GM23248 (cell line): ENCODE data around the gene FKBP14. TPM values are rescaled to one million over a fixed set of nuclear protein-coding genes. Genes with fewer than 3 reads are reported as not detected.
A peak's percentile ranks its signal among the peaks of the same experiment; 100 is the strongest.

Experiments used
- DNase-seq: peaks from one replicate; pipeline ENCODE4 v3.0.0-alpha.2; 2015
- H2AFZ ChIP-seq: fragments of 200-600 bp; sonication (generic); 2 replicates; pipeline ENCODE4 v1.6.1; 2016; ENCODE audit warnings: antibody characterized with exemption
- H3F3A ChIP-seq: fragments of 200-600 bp; sonication (generic); 2 replicates; pipeline ENCODE4 v1.6.1; 2016; ENCODE audit warnings: mild to moderate bottlenecking, antibody characterized with exemption, mixed run types; ENCODE audit not compliant: insufficient read depth
- H3K27ac ChIP-seq: fragments of 200-600 bp; sonication (generic); 2 replicates; pipeline ENCODE4 v1.5.1; 2016; ENCODE audit warnings: mild to moderate bottlenecking
- H3K27me3 ChIP-seq: fragments of 200-600 bp; sonication (generic); replicated peaks from 2 replicates; pipeline ENCODE4 v1.6.1; 2016; ENCODE audit warnings: mild to moderate bottlenecking; ENCODE audit not compliant: insufficient read depth
- H3K36me3 ChIP-seq: fragments of 200-600 bp; sonication (generic); 2 replicates; pipeline ENCODE4 v1.6.1; 2016; ENCODE audit warnings: low read depth, mild to moderate bottlenecking
- H3K4me1 ChIP-seq: fragments of 200-600 bp; sonication (generic); 2 replicates; pipeline ENCODE4 v1.6.1; 2016; ENCODE audit warnings: mild to moderate bottlenecking; ENCODE audit not compliant: insufficient read depth
- H3K4me2 ChIP-seq: fragments of 200-600 bp; sonication (generic); one replicate; pipeline ENCODE4 v1.6.1; 2016; ENCODE audit warnings: mild to moderate bottlenecking; ENCODE audit not compliant: unreplicated experiment
- H3K4me3 ChIP-seq: fragments of 200-600 bp; sonication (generic); 2 replicates; pipeline ENCODE4 v1.5.1; 2016; ENCODE audit warnings: mild to moderate bottlenecking
- H3K79me2 ChIP-seq: fragments of 200-600 bp; sonication (generic); 2 replicates; pipeline ENCODE4 v1.6.1; 2016; ENCODE audit warnings: mild to moderate bottlenecking; ENCODE audit not compliant: insufficient read depth
- H3K9ac ChIP-seq: fragments of 200-600 bp; sonication (generic); 2 replicates; pipeline ENCODE4 v1.6.1; 2016; ENCODE audit warnings: mild to moderate bottlenecking
- H3K9me2 ChIP-seq: fragments of 200-600 bp; sonication (generic); 2 replicates; pipeline ENCODE4 v1.6.1; 2016; ENCODE audit warnings: mixed run types, mild to moderate bottlenecking, moderate library complexity; ENCODE audit not compliant: insufficient read depth
- H3K9me3 ChIP-seq: fragments of 200-600 bp; sonication (generic); one replicate; pipeline ENCODE4 v1.6.1; 2017; ENCODE audit warnings: low read depth
- H4K20me1 ChIP-seq: fragments of 200-600 bp; sonication (generic); 2 replicates; pipeline ENCODE4 v1.6.0; 2016; ENCODE audit not compliant: insufficient read depth
- EZH2 ChIP-seq: fragments of 200-600 bp; sonication (generic); IDR thresholded peaks from 2 replicates; pipeline ENCODE4 v1.6.1; 2018; ENCODE audit warnings: antibody characterized with exemption, mild to moderate bottlenecking; ENCODE audit not compliant: insufficient read depth, poor library complexity, severe bottlenecking
- EZH2phosphoT487 ChIP-seq: fragments of 200-600 bp; sonication (generic); IDR thresholded peaks from 2 replicates; pipeline ENCODE4 v1.6.1; 2018; ENCODE audit warnings: antibody characterized with exemption, moderate library complexity, mild to moderate bottlenecking, low read depth; ENCODE audit not compliant: insufficient read depth
- WGBS, 2 experiments: methylation state at CpG; one replicate each; pipeline ENCODE4 v1.1.6; 2015 to 2017; ENCODE audit warnings: low lambda C conversion rate in 2 of 2, low coverage in 1 of 2; ENCODE audit errors: missing lambda C conversion rate in 2 of 2; 5-methylcytosine and 5-hydroxymethylcytosine counted together
- in situ Hi-C: fragments of 300-500 bp; cut with MboI; formaldehyde crosslinking; loops from 2 replicates; pipeline ENCODE4 v1.15.0; 2020
- polyA plus RNA-seq: library from polyadenylated mRNA; unstranded; fragments of >200 nt; fragmentation: Nextera tagmentation; extraction: Ambion mirVana; gene quantifications from 2 replicates; pipeline ENCODE4 v1.2.1, GENCODE V29; 2016
- total RNA-seq: library from RNA; depleted of rRNA; stranded (reverse); fragments of >200 nt; shearing (Covaris generic); gene quantifications from 2 replicates; pipeline ENCODE4 v1.2.3, GENCODE V29; 2014

The FKBP14 gene
- total and polyA plus RNA-seq, 2 experiments from 2014 or later, result 31.8 to 50.7 TPM

DNA sequence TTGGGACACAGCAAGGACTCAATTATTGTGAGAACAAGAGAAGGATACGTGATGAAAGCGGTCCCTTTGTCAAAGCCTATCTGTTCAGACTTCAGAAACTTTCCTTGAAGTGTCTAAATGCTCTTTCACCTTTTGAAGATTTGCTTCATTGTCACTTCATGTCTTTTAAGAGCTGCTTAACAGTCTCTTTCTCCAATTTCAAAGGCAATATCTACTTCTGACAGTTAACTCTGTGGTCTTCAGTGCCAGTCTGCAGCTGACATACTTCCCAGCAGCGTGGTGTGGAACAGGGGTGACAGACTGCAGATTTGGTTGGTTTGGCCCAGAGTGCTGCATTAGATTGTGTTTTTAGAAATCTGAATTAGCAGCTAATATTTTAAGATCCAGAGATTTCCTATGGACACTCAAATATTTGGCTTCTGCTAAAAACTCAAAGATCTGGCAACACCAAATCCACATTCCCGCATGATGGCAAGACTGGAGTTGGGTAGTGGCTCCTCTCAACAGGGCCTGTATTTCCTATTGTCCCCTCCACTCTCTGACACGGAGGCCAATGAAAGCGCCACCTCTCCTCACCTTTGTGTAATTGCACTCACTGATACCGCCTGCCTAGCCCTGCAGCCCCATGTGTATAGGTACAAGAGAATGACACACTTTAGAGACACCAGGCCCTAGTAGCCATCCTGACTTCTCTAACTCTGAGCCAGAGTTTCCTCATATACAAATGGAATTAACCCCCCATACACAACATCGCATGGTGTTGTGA lies 48.4 kb downstream of the FKBP14 start:
- no peaks in the 10 kb centered on the region for H3K9me3 ChIP-seq

GRCh38 chr7:29976673-29977415 lies 49.7 kb downstream of the FKBP14 start:
- H3K9ac ChIP-seq, result no peak overlapping the region
- H3K27ac ChIP-seq, result no peak overlapping the region
- peaks cover 6% of the 10 kb centered on the region; the same call in 1 of the 2 replicates for H3K4me1 ChIP-seq
- in situ Hi-C loops, result no loop called here
- TF ChIP-seq EZH2 (no peak), EZH2phosphoT487 (no peak)
- 90 to 94% methylated on average over 6 of the region's 6 CpGs for WGBS, 2 experiments
- DNase-seq, result no peak
- no peaks in the 10 kb centered on the region for H3K36me3 ChIP-seq
- H3K9me3 ChIP-seq, result no peaks in the 10 kb centered on the region
- H3K9me2 ChIP-seq, result no peaks in the 10 kb centered on the region
- H4K20me1 ChIP-seq, result 0 out of 2 replicates have a peak, but pooled peaks cover 8% of the 10 kb centered on the region
- no peaks in the 10 kb centered on the region for H3K27me3 ChIP-seq
- no peak overlapping the region for H2AFZ ChIP-seq
- no peak overlapping the region for H3K4me3 ChIP-seq
- peaks cover 100% of the 10 kb centered on the region for H3K79me2 ChIP-seq
- no peaks in the 10 kb centered on the region for H3F3A ChIP-seq
- no peak overlapping the region for H3K4me2 ChIP-seq

More for the DNA sequence above, 48.4 kb downstream of the FKBP14 start:
- no peak overlapping the region for H3K4me2 ChIP-seq
- no peak overlapping the region for H3K9ac ChIP-seq
- peaks cover 100% of the 10 kb centered on the region for H3K79me2 ChIP-seq
- H2AFZ ChIP-seq, result no peak overlapping the region
- WGBS, 2 experiments, result 88 to 91% methylated on average over 8 of the region's 8 CpGs
- TF ChIP-seq EZH2 (no peak), EZH2phosphoT487 (no peak)
- no peaks in the 10 kb centered on the region for H3K9me2 ChIP-seq
- no peak overlapping the region for H3K27ac ChIP-seq
- no peaks in the 10 kb centered on the region for H3F3A ChIP-seq
- 0 out of 2 replicates have a peak, but pooled peaks cover 8% of the 10 kb centered on the region for H4K20me1 ChIP-seq
- in situ Hi-C loops, result no loop called here
- H3K4me1 ChIP-seq, result peaks cover 6% of the 10 kb centered on the region; the same call in 1 of the 2 replicates
- no peak overlapping the region for H3K4me3 ChIP-seq
- no peak for DNase-seq
- H3K36me3 ChIP-seq, result no peaks in the 10 kb centered on the region
- no peaks in the 10 kb centered on the region for H3K27me3 ChIP-seq

- Histone ChIP-seq H3K27me3 (no peaks in the 10 kb centered on the region), H3K9me2 (no peaks in the 10 kb centered on the region), H3K36me3 (no peaks in the 10 kb centered on the region), H3K9ac (no peak overlapping the region), H4K20me1 (0 out of 2 replicates have a peak, but pooled peaks cover 8% of the 10 kb centered on the region), H3K4me1 (peaks cover 6% of the 10 kb centered on the region; the same call in 1 of the 2 replicates), H2AFZ (no peak overlapping the region), H3K27ac (no peak overlapping the region), H3K4me2 (peak overlapping the region; percentile 8), H3F3A (no peaks in the 10 kb centered on the region), H3K4me3 (peak overlapping the region; percentile 36; the same call in 1 of the 2 replicates), H3K79me2 (peaks cover 100% of the 10 kb centered on the region), H3K9me3 (no peaks in the 10 kb centered on the region)
- in situ Hi-C loops, result no loop called here
- DNase-seq, result peak; percentile 22
- WGBS, 2 experiments, result 40 to 47% methylated on average over 4 of the region's 4 CpGs
- TF ChIP-seq EZH2phosphoT487 (no peak), EZH2 (no peak)
Measured at GRCh38 chr7:29976266-29976665, 50.2 kb downstream of the FKBP14 start.

DNA sequence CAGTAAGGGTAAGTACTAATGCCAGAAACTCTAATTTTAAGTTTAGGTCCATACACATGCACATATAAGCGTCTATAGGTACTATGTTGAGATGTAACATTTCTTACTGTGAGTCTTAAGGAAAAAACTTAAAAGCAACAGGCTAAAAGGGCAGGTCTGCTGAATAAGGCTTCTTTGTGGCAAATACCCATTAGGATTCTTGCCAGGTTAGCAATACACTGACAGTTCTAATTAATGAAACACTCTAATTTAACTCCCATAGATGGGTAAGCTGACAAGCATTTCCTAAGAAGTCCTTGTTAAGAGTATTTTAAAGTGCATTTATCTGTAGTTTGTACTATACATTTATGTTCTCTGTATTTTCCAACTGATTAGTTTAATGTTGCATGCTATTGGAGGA lies 50.9 kb downstream of the FKBP14 start:
- Histone ChIP-seq H3K9me3 (no peaks in the 10 kb centered on the region), H3K79me2 (peaks cover 100% of the 10 kb centered on the region)

More for the DNA sequence above, 50.9 kb downstream of the FKBP14 start:
- WGBS, 2 experiments, result 96 to 100% methylated on average over 1 of the region's 1 CpG
- no peaks in the 10 kb centered on the region for H3K9me2 ChIP-seq
- in situ Hi-C loops, result no loop called here
- H4K20me1 ChIP-seq, result 0 out of 2 replicates have a peak, but pooled peaks cover 8% of the 10 kb centered on the region
- TF ChIP-seq EZH2 (no peak), EZH2phosphoT487 (no peak)
- no peaks in the 10 kb centered on the region for H3K36me3 ChIP-seq
- no peak for DNase-seq
- H3K9ac ChIP-seq, result no peak overlapping the region
- H3F3A ChIP-seq, result no peaks in the 10 kb centered on the region
- no peak overlapping the region for H3K27ac ChIP-seq
- H2AFZ ChIP-seq, result no peak overlapping the region
- H3K27me3 ChIP-seq, result no peaks in the 10 kb centered on the region
- H3K4me2 ChIP-seq, result no peak overlapping the region
- H3K4me1 ChIP-seq, result peaks cover 6% of the 10 kb centered on the region; the same call in 1 of the 2 replicates
- H3K4me3 ChIP-seq, result no peak overlapping the region
